HUES64 (cell line): ENCODE measurements around the gene GLI3.
A peak's percentile ranks its signal among the peaks of the same experiment; 100 is the strongest.

ENCODE experiments used
- H3K27ac ChIP-seq: 2 replicates; pipeline ENCODE4 v1.7.0; 2013; ENCODE audit warnings: low read depth, low read length, inconsistent platforms
- H3K27me3 ChIP-seq: 2 replicates; pipeline ENCODE4 v1.6.1; 2013; ENCODE audit warnings: mild to moderate bottlenecking, low read length; ENCODE audit not compliant: insufficient read depth
- H3K36me3 ChIP-seq: 2 replicates; pipeline ENCODE4 v1.6.1; 2013; ENCODE audit warnings: mild to moderate bottlenecking, low read length; ENCODE audit not compliant: insufficient read depth
- H3K4me1 ChIP-seq: 2 replicates; pipeline ENCODE4 v1.6.1; 2013; ENCODE audit warnings: mild to moderate bottlenecking, low read length, moderate library complexity; ENCODE audit not compliant: insufficient read depth
- H3K4me3 ChIP-seq: 2 replicates; pipeline ENCODE4 v1.5.1; 2013; ENCODE audit warnings: mild to moderate bottlenecking, low read length, moderate library complexity
- H3K9ac ChIP-seq: 2 replicates; pipeline ENCODE4 v1.6.1; 2013; ENCODE audit warnings: mild to moderate bottlenecking, low read depth, low read length
- H3K9me3 ChIP-seq: 2 replicates; pipeline ENCODE4 v1.6.1; 2013; ENCODE audit warnings: low read depth, low read length; ENCODE audit not compliant: insufficient read depth
- WGBS: fragments of 150-250, 120-280 bp; methylation state at CpG from one replicate; pipeline ENCODE4 v1.1.7; 2013; ENCODE audit warnings: missing lambda C conversion rate; 5-methylcytosine and 5-hydroxymethylcytosine counted together

The GLI3 gene

GRCh38 chr7:42029405-42029804 lies 207.6 kb downstream of the GLI3 start:
- Histone ChIP-seq H3K4me3 (no peak overlapping the region), H3K27me3 (no peaks in the 10 kb centered on the region)
- 76% methylated on average over 6 of the region's 6 CpGs for WGBS

GRCh38 chr7:42027521-42027920 lies 209.5 kb downstream of the GLI3 start:
- WGBS: 26% methylated on average over 3 of the region's 3 CpGs
- H3K9ac ChIP-seq: no peak overlapping the region
- H3K4me1 ChIP-seq: peaks cover 33% of the 10 kb centered on the region
- no peak overlapping the region for H3K4me3 ChIP-seq
- H3K9me3 ChIP-seq: no peaks in the 10 kb centered on the region
- H3K27ac ChIP-seq: peak overlapping the region; percentile 72
- H3K27me3 ChIP-seq: no peaks in the 10 kb centered on the region
- peaks cover 50% of the 10 kb centered on the region for H3K36me3 ChIP-seq

More at GRCh38 chr7:42029405-42029804, 207.6 kb downstream of the GLI3 start:
- H3K36me3 ChIP-seq: peaks cover 41% of the 10 kb centered on the region
- H3K9me3 ChIP-seq: no peaks in the 10 kb centered on the region
- H3K4me1 ChIP-seq: peaks cover 26% of the 10 kb centered on the region
- H3K9ac ChIP-seq: no peak overlapping the region
- H3K27ac ChIP-seq: no peak overlapping the region

GRCh38 chr7:42026622-42027197 lies 210.3 kb downstream of the GLI3 start:
- peaks cover 33% of the 10 kb centered on the region for H3K4me1 ChIP-seq
- H3K27me3 ChIP-seq: no peaks in the 10 kb centered on the region
- H3K9me3 ChIP-seq: no peaks in the 10 kb centered on the region
- WGBS: 92% methylated on average over 5 of the region's 6 CpGs
- H3K36me3 ChIP-seq: peaks cover 55% of the 10 kb centered on the region
- no peak overlapping the region for H3K4me3 ChIP-seq
- H3K9ac ChIP-seq: no peak overlapping the region
- no peak overlapping the region for H3K27ac ChIP-seq

- no peaks in the 10 kb centered on the region for H3K27me3 ChIP-seq
- no peak overlapping the region for H3K9ac ChIP-seq
- H3K36me3 ChIP-seq: peaks cover 58% of the 10 kb centered on the region
- no peaks in the 10 kb centered on the region for H3K9me3 ChIP-seq
- no peak overlapping the region for H3K4me3 ChIP-seq
- 94% methylated on average over 15 of the region's 15 CpGs for WGBS
- H3K27ac ChIP-seq: no peak overlapping the region
- H3K4me1 ChIP-seq: peaks cover 33% of the 10 kb centered on the region
These were observed 211.2 kb downstream of the GLI3 start for GRCh38 chr7:42025635-42026375.

- no peak overlapping the region for H3K27ac ChIP-seq
- no peaks in the 10 kb centered on the region for H3K27me3 ChIP-seq
- H3K9ac ChIP-seq: no peak overlapping the region
- 94% methylated on average over 4 of the region's 4 CpGs for WGBS
- H3K4me3 ChIP-seq: no peak overlapping the region
- no peaks in the 10 kb centered on the region for H3K9me3 ChIP-seq
- H3K36me3 ChIP-seq: peaks cover 64% of the 10 kb centered on the region
- peaks cover 30% of the 10 kb centered on the region for H3K4me1 ChIP-seq
These were observed 212.5 kb downstream of the GLI3 start for GRCh38 chr7:42024537-42024936.

GRCh38 chr7:42023262-42023661 lies 213.7 kb downstream of the GLI3 start:
- Histone ChIP-seq H3K9me3 (no peaks in the 10 kb centered on the region), H3K9ac (no peak overlapping the region), H3K36me3 (peaks cover 74% of the 10 kb centered on the region), H3K27me3 (no peaks in the 10 kb centered on the region), H3K4me3 (no peak overlapping the region), H3K4me1 (peaks cover 24% of the 10 kb centered on the region), H3K27ac (no peak overlapping the region)
- WGBS: 83% methylated on average over 10 of the region's 10 CpGs

- no peaks in the 10 kb centered on the region for H3K27me3 ChIP-seq
- no peaks in the 10 kb centered on the region for H3K9me3 ChIP-seq
These were observed 214.2 kb downstream of the GLI3 start for GRCh38 chr7:42022791-42023190.

GRCh38 chr7:42022056-42022455 lies 215.0 kb downstream of the GLI3 start:
- H3K27ac ChIP-seq: no peak overlapping the region
- no peak overlapping the region for H3K9ac ChIP-seq
- no peaks in the 10 kb centered on the region for H3K27me3 ChIP-seq
- H3K4me3 ChIP-seq: no peak overlapping the region
- H3K9me3 ChIP-seq: no peaks in the 10 kb centered on the region
- H3K36me3 ChIP-seq: peaks cover 80% of the 10 kb centered on the region
- peaks cover 15% of the 10 kb centered on the region for H3K4me1 ChIP-seq
- 81% methylated on average over 6 of the region's 6 CpGs for WGBS

More at GRCh38 chr7:42022791-42023190, 214.2 kb downstream of the GLI3 start:
- no peak overlapping the region for H3K9ac ChIP-seq
- H3K27ac ChIP-seq: no peak overlapping the region
- peaks cover 21% of the 10 kb centered on the region for H3K4me1 ChIP-seq
- 88% methylated on average over 1 of the region's 2 CpGs for WGBS
- peaks cover 79% of the 10 kb centered on the region for H3K36me3 ChIP-seq
- no peak overlapping the region for H3K4me3 ChIP-seq

- Histone ChIP-seq H3K9me3 (no peaks in the 10 kb centered on the region), H3K36me3 (peaks cover 77% of the 10 kb centered on the region), H3K27me3 (no peaks in the 10 kb centered on the region), H3K4me1 (peaks cover 11% of the 10 kb centered on the region), H3K4me3 (no peak overlapping the region), H3K9ac (no peak overlapping the region), H3K27ac (no peak overlapping the region)
- WGBS: 93% methylated on average over 3 of the region's 3 CpGs
These were observed 215.4 kb downstream of the GLI3 start for GRCh38 chr7:42021631-42022030.

- Histone ChIP-seq H3K4me1 (peaks cover 10% of the 10 kb centered on the region; the same call in 1 of the 2 replicates), H3K4me3 (no peak overlapping the region), H3K36me3 (peaks cover 73% of the 10 kb centered on the region), H3K9me3 (no peaks in the 10 kb centered on the region), H3K27me3 (no peaks in the 10 kb centered on the region), H3K27ac (no peak overlapping the region), H3K9ac (no peak overlapping the region)
- WGBS: 93% methylated on average over 7 of the region's 7 CpGs
These were observed 216.9 kb downstream of the GLI3 start for GRCh38 chr7:42020061-42020460.

- H3K36me3 ChIP-seq: peaks cover 49% of the 10 kb centered on the region; the same call in 1 of the 2 replicates
- no peak overlapping the region for H3K27ac ChIP-seq
- 0 out of 2 replicates have a peak, but pooled peaks cover 3% of the 10 kb centered on the region for H3K4me1 ChIP-seq
- H3K9me3 ChIP-seq: no peaks in the 10 kb centered on the region
- WGBS: 92% methylated on average over 15 of the region's 15 CpGs
- no peaks in the 10 kb centered on the region for H3K27me3 ChIP-seq
- H3K9ac ChIP-seq: no peak overlapping the region
- no peak overlapping the region for H3K4me3 ChIP-seq
These were observed 219.5 kb downstream of the GLI3 start for GRCh38 chr7:42017349-42017986.
